HG03469 (cell line): ENCODE measurements around the gene SNX33.
"Not testable (repeated sequence)": the region's sequence is repeated elsewhere in the genome, so short reads cannot be mapped to it uniquely, and the experiment has no call there.

Experiments used
- ATAC-seq: cut with Tn5 transposase; IDR thresholded peaks from one replicate; pipeline ENCODE4 v1.9.1; 2021; ENCODE audit warnings: mild to moderate bottlenecking, moderate library complexity, moderate number of reproducible peaks; ENCODE audit not compliant: unreplicated experiment

The SNX33 gene

DNA sequence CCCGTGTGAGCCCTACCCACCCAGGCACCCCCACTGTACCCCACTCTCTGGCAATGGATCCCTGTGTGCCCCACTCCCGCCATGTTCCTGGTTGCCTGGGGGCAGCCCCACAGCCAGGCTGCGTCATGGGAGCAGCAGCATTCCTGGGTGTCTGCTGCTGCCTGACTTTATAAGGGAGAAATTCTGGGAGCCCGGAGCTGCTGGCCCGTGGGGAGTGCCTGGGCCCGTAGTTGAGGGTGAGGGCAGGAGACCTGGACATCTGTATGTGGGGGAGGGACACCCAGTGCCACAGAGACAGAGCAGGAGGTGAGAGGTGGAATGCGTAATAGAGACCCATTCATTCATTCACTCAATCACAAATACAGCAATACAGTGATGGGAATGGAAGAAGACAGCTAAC lies 49.8 kb downstream of the SNX33 start:
- ATAC-seq: no peak

- ATAC-seq: not testable (repeated sequence)
Observed at GRCh38 chr15:75697974-75698747, 50.4 kb downstream of the SNX33 start.

DNA sequence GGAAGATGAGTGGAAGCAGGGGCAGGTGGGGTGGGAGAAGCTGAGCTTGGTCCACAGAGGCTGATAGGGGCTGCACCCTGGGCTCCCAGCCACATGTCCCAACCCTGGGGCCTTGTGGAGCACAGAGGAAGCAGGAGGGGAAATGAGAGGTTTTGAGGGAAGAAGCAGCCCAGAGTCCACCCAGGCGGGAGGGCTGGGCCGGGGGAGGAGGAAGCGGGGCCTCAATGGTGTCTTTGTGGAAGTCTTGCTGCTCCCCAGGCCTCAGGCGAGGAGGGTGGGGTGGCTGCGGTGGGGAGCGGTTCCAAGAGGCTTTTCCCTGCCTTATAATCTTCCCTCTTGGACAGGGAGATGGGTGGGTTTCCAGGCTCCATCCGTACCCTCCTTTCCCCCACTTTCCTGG lies 51.8 kb downstream of the SNX33 start:
- not testable (repeated sequence) for ATAC-seq

GRCh38 chr15:75699961-75700874 lies 52.5 kb downstream of the SNX33 start:
- ATAC-seq: not testable (repeated sequence)

DNA sequence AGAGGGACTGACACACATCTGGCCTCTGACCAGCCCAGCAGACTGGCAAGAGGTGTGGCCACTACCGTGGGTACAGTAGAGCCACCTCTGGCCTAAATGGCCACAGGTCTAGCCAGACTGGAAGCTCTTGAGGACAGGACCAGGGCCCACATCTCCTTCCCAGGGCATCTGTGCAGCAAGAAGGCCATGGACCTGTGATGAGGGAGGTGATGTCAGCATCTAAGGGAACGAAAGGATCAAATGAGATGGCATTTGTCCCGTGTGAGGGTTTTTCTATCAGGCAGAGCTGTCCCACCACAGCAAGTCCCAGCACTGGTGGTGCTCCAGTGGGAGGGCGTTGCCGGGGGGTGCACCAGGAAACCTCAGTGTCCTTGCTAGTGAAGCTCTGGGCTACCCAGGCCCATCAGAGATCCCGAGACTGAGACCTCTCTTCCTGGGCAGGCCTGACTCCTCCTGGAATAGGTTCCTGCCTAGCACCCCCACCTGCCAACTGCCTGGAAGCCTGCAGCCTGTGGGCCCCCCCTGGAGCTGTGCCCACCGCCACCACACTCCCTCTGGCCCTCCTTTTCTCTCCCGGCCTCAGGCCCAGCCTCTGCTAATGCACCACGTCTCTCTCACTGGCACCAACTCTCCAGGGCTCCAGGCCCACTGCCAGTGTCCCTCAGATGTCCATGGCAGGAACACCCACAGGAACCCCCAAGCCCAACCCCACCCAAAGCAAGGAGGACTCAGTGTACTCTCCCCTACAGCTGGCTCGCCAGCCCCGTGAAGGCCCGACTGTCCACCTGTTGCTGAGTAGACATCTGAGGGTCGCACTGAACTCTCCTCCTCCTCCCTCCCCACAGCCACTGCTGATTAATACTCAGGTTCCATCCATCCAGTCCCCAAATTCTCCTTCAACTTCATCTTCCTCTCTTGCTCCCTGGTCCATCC lies 53.6 kb downstream of the SNX33 start:
- not testable (repeated sequence) for ATAC-seq

DNA sequence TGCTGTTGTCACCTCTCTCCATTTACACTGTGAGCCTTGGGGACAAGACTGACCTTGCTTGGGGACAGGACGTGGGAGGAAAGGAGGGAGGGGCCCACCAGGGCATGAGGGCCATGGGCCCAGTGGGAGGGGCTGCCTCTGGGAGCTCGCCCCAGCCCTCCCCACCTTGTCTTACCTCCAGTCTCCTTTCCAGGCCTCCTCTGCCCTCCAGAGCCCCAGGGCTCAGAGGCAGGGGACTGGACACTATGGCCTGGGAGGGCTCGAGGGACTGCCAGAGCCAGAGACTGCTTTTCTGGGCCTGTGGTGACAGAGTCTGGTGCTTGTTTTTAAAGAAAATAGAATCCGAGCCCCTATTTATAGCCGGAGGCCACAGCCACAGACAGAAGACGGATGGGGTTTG lies 54.7 kb downstream of the SNX33 start:
- no peak for ATAC-seq

GRCh38 chr15:75703440-75704262 lies 55.9 kb downstream of the SNX33 start:
- not testable (repeated sequence) for ATAC-seq

DNA sequence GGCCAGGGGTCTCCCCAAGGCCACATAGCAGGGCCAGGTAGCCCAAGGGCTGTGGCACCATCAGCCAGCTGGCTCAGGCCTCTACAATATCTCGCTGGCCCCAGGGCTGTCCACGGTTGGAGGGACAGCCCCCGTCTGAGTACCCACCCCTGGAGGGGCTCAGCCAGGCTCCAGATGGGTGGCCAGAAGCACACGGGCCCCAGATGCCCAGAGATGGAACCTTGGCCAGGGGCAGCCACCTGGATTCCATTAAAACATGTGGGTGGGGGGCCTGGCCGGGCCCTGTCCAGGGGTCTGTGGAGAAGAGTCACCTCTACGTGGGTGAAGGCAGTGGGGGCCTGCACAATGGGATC lies 56.5 kb downstream of the SNX33 start:
- ATAC-seq: no peak

- ATAC-seq: no peak
Observed at GRCh38 chr15:75704618-75705017, 56.9 kb downstream of the SNX33 start.

GRCh38 chr15:75705375-75705774 lies 57.7 kb downstream of the SNX33 start:
- ATAC-seq: not testable (repeated sequence)

- ATAC-seq: no peak
Observed at GRCh38 chr15:75705854-75706681, 58.4 kb downstream of the SNX33 start.

GRCh38 chr15:75706682-75706954 lies 58.9 kb downstream of the SNX33 start:
- ATAC-seq: no peak

DNA sequence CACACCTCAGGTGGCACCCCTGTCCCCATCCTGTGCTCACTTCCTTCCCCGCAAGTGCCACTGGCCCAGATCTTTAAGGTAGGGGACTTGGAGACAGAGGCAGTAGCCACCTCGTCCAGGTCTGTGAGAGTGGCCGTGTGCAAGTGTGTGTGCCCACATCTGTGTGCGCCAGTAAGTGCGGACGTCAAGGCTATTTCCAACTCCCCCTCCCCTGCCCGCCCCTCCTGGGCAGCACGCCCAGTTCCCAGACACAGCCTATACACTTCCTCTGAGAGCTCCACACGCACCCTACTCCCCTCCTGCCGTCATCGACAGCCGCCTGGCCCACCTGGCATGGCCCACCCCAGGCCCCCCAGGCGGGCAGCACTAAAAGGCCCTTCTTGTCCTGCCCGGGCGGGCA lies 61.7 kb downstream of the SNX33 start:
- not testable (repeated sequence) for ATAC-seq

DNA sequence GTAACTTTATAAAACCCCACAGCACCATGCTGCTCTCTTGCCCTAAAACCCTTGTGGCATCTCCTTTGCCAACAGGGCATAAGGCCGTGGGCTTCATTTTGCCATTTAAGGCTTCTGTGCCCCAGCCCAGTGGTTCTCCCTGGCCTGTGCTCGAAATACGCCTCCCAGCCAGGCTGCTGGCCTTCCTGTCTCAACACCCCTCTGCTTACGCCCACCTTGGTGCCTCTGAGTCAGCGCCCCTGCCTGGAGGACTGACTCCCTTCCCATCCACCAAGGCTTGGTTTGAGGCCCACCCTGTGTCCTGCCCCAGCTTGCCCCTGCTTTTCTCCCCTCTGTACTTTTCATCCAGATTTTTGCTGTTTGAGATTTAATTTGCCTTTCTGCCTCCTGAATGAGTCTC lies 63.2 kb downstream of the SNX33 start:
- ATAC-seq: not testable (repeated sequence)

DNA sequence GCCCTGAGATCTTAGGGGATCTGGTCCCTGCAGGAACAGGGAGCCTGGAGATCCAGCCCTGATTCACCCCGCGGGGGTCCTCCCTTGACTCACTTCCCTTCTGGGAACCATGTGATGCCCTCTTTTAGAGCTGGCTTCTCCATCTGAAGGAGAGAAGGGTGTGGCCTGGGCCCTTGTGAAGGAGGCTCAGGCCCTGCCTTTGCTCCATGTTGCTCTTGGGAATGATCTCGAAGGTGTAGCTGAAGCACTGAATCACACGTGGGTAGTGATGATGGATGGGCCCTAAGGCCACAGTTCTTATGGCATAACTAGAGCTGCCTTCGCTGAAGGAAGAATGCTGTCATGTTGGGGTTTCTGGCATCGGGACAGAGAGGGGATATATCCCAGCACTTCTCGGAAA lies 63.8 kb downstream of the SNX33 start:
- ATAC-seq: not testable (repeated sequence)
